Fibroblast of villous mesenchyme (primary cell): ENCODE measurements around the gene MTHFD2. TPM values are rescaled to one million over a fixed set of nuclear protein-coding genes. Genes with fewer than 3 reads are reported as not detected.

Source experiments
- DNase-seq: peaks from one replicate; pipeline ENCODE4 v3.0.0-alpha.2; 2010; ENCODE audit warnings: low read depth
- H3K4me3 ChIP-seq: 2 replicates; pipeline ENCODE4 v1.5.1; 2011; ENCODE audit warnings: low read depth, mild to moderate bottlenecking, low read length
- CTCF ChIP-seq: IDR thresholded peaks from 2 replicates; pipeline ENCODE4 v1.5.1; 2012; ENCODE audit warnings: low read depth, mild to moderate bottlenecking, low read length; ENCODE audit not compliant: insufficient read depth
- total RNA-seq: library from RNA; depleted of rRNA; stranded (reverse); fragments of >200 nt; gene quantifications from 2 replicates; pipeline ENCODE4 v1.2.3, GENCODE V29; 2012

MTHFD2 gene
- total RNA-seq, 1 donor = 174 TPM

GRCh38 chr2:74252036-74252435, 53.6 kb downstream of the MTHFD2 start:
- no peak for DNase-seq
- H3K4me3 ChIP-seq = no peak overlapping the region
- TF ChIP-seq CTCF = no peak

DNA sequence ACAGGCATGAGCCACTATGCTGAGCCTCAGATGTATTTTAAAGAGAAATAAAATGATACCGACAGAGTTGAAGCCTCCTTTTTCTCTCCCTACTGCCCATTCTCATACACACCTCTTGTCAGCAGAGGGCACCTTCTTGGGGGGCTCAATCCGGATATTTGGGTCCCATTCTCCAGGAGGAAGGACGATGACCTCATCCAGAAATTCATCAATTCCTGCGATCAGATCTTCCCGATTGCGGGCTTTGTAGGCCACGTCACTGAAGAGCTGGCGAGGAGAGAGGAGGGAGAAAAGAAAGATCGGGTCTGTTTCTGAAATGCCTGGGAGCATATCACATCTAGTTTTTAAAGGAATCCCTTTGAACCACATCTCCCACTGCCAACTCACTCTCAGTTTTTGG, 54.4 kb downstream of the MTHFD2 start:
- TF ChIP-seq CTCF = no peak
- DNase-seq = no peak

GRCh38 chr2:74253306-74253970, 55.0 kb downstream of the MTHFD2 start:
- no peak for DNase-seq
- no peak overlapping the region for H3K4me3 ChIP-seq
- TF ChIP-seq CTCF = no peak

More for the DNA sequence above, 54.4 kb downstream of the MTHFD2 start:
- H3K4me3 ChIP-seq = no peak overlapping the region

DNA sequence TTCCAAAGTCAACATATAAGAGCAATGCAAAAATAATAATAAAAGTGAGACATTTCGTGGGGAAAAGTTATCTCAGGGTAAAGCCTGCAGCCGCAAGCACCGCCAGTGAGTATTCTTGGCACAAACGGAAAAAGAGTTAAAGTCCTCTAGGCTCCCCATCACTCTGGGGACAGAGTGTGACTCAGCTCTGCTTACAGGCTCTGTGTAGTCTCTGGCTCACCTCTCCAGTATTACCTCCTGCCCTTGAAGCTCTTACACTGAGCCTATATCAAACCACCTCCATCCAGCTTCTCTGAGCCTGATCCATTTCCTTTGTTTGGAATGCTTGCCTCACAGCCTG, 55.5 kb downstream of the MTHFD2 start:
- TF ChIP-seq CTCF = no peak
- H3K4me3 ChIP-seq = no peak overlapping the region
- DNase-seq = no peak

- H3K4me3 ChIP-seq = no peak overlapping the region
- no peak for DNase-seq
- TF ChIP-seq CTCF = no peak
Observed at GRCh38 chr2:74255660-74256213, 57.3 kb downstream of the MTHFD2 start.

DNA sequence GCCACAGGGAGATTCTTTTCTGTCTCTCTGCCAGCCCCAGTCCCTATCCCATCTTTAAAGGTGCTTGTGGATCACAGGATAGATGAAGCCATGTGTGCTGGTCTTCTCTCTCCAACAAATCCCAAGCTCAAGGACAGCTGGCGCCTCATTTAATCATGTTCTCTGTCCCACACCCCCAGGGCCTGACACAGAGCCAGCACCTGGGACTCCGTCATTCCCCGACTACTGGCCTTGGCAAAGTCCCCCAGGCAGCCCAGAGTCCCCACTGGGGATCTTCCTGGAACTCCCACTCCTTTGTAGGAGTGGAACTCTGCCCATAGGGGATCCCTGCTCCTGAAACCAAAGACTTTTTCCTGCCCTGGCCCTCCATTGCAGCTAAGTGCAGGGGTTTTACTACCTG, 60.8 kb downstream of the MTHFD2 start:
- TF ChIP-seq CTCF = no peak
- no peak overlapping the region for H3K4me3 ChIP-seq
- DNase-seq = no peak

DNA sequence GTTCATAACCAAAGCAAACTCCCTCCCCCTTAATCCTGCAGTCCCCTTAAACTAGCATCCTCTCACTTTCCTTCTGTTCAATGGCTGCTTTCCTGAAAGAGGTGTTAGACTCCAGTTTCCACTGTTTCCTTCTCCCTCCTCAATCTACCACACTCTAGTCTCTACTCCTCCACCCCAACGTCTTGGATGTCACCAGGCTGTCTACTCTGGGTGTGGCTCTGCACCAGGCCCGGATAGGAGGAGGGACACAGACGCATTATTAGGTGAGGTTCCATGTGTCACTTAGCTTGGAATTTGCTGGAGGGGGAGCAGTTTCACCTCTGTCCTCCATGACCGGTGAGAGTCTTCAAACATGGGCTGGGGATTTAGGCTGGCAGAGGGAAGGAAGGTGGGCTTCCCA, 61.3 kb downstream of the MTHFD2 start:
- no peak for TF ChIP-seq CTCF
- H3K4me3 ChIP-seq = no peak overlapping the region
- no peak for DNase-seq
